Left forelimb (tissue), 1 donor: ENCODE data around the gene ZNF318.
"Not testable (repeated sequence)": the region's sequence is repeated elsewhere in the genome, so short reads cannot be mapped to it uniquely, and the experiment has no call there.

ENCODE experiments used
- DNase-seq: peaks from one replicate; pipeline ENCODE4 v3.0.0-alpha.2; 2018; ENCODE audit warnings: low spot score

Gene ZNF318

DNA sequence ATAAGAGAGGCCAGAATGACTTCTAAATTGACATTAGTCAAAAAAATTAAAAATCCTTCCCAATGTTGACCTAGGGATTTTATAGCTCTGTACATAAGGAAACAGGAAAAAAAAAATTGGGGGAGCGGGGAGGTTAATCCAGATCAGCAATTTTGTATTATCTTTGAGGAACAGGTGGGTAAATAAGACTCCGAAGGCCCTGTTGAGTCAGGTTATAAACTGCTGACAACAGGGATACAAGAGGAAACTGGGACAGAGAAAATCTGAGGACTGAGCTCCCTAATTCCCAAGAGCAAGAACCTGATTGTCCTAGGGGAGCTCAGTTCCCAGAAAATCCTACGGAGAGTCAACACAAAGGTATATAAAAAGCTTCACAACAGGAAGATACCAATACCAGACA lies 34.0 kb downstream of the ZNF318 start:
- no peak for DNase-seq

DNA sequence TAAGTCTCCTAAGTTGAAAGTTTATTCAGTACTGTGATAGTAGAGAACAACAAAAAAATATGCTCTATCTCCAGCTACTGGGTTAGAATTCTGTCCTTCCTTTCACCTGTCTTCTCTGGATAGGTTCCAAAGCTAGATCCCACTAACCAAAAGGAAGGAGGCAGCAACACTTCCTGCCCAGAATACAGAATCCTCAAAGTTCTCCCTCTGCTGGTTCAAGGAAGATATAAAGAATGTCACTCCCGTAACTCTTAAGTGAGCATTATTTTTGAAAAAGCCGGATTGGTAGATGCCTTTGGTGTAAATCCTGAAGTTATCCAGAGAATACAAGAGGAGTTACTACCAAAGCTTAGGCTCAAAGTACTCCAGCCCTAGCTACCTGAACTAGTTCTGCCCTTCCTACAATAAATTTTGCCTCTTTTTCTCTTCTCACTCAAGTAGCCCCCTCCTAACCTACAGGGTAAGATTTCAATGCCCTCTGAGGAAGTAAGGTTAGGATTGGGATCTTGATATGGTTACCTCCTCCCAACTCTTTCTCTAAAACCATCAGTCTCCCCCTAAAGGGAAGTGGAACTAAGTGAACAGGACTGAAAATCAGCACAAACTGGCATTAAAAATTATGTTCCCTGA lies 34.9 kb downstream of the ZNF318 start:
- DNase-seq = no peak

- no peak for DNase-seq
Observed at GRCh38 chr6:43331891-43332290, 37.6 kb downstream of the ZNF318 start.

DNA sequence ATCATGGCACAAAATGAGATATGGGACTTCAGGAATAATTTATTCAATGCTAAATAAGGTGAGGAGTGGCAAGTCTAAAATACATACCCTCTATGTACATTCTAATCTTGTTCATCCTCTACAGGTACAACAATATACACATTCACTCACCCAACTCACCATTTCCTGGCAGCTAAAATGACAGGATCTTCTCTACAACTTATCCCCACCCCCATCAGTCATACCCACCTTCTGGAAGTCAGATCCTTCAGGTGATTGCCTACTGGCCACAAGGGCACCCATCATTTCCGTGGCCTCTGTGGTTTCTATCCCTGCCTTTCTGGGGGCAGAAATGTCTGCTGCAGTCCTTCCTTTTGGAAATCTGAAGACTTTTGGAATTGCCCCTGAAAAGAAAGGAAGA lies 38.0 kb downstream of the ZNF318 start:
- DNase-seq = no peak

GRCh38 chr6:43328528-43328927 lies 40.9 kb downstream of the ZNF318 start:
- no peak for DNase-seq

DNA sequence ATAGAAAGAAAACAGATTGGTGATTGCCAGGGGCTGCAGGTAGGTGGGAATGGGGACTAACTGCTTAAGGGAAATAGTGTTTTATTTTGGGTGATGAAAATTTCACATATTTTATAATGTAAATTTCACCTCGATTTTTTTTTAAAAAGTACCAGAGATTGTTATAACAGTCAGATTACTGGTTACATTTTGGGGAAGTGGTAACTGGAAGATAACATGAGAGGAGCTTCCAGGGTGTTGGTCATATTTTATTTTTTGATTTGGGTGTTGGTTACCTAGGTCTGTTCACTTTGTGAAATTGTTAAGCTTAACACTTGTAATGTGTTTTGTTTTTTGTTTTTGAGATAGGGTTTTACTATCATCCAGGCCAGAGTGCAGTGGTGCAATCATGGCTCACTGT lies 43.6 kb downstream of the ZNF318 start:
- DNase-seq = no peak

- DNase-seq = no peak
Observed at GRCh38 chr6:43318011-43318410, 51.4 kb downstream of the ZNF318 start.

GRCh38 chr6:43313813-43314212 lies 55.6 kb downstream of the ZNF318 start:
- no peak for DNase-seq

DNA sequence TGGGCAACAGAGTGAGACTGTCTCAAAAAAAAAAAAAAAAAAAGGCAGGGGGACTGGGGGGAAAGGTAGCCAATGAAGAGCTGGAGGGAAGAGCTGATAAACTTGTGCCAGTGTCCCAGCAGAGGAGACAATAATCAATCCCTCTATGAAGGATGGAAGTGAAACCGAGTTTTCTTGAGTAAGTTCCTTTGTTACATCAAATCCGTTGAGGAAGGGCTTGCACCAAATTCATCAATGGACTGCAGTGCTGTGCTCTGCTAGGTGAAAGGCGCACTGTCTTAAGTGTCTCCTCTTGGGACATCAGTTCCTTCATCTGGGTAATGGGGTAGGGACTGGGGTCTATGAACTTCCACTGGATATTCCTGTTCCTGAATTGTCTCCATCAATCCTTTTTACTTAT lies 57.8 kb downstream of the ZNF318 start:
- DNase-seq = no peak

GRCh38 chr6:43310624-43311023 lies 58.8 kb downstream of the ZNF318 start:
- DNase-seq = no peak

- DNase-seq = no peak
Observed at GRCh38 chr6:43310134-43310533, 59.3 kb downstream of the ZNF318 start.

- no peak for DNase-seq
Observed at GRCh38 chr6:43308990-43309477, 60.4 kb downstream of the ZNF318 start.

- DNase-seq = no peak
Observed at GRCh38 chr6:43308101-43308989, 61.1 kb downstream of the ZNF318 start, which contains the start of gene CRIP3. CRIP3 (minus strand) TSS chr6:43308826; CDS start chr6:43308792, 34 bp downstream.

DNA sequence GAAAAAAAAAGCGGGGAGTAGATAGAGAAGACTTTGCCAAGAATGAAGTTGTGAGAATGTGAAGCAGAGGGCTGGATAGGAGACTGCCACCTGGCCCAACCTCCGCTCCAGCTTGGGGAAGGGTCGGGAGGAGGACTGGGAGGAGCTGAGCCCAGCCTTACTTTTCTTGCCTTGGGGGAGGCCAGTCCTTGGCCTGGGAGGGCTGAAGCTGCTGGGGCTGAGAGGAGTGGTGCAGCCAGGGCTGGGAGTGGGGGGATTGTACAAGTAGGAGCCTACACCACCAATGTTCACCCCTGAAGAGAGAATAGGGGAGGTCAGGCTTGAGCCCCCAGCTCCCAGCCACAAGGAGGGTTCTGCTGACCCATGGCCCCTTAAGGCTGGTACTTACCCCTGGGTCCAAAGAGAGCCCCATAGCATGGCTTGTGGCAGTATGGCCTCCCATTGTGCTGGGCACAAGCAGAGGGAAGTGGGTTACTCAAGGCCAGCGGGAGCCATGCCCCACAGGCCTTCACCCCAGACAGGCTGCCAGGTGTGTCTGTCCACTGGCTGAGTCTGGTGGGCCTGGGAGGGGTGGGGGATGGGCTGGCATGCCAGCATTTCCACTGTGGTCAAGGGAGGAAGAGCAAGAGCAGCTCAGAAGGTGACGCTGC lies 61.9 kb downstream of the ZNF318 start:
- DNase-seq = no peak

DNA sequence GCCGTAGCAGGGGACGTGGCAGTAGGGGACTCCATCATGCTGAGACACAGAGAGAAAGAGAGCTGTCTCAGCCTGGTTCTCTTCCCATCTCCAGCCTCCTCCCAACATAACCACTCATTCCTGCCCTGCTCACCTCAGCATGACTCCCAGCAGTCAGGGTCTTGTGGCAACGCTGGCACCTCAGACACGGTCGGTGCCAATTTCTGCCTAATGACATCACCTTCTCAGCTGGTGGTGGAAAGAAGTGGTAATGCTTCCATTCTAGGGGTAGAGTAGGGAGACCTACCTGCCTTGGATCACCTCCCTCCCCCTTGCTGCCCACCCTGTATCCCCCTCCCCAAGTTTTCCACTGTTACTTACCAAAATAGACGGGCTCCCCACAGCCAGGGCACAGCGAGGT lies 63.4 kb downstream of the ZNF318 start:
- no peak for DNase-seq

GRCh38 chr6:43304882-43305281 lies 64.6 kb downstream of the ZNF318 start:
- DNase-seq = no peak

- no peak for DNase-seq
Observed at GRCh38 chr6:43304361-43304760, 65.1 kb downstream of the ZNF318 start.

- DNase-seq = no peak
Observed at GRCh38 chr6:43303751-43304331, 65.6 kb downstream of the ZNF318 start.

- not testable (repeated sequence) for DNase-seq
Observed at GRCh38 chr6:43303006-43303405, 66.4 kb downstream of the ZNF318 start.

GRCh38 chr6:43302126-43302525 lies 67.3 kb downstream of the ZNF318 start:
- no peak for DNase-seq

GRCh38 chr6:43301081-43301870 lies 68.2 kb downstream of the ZNF318 start:
- no peak for DNase-seq
